ENCODE data around the gene NUMB. TPM values are rescaled to one million over a fixed set of nuclear protein-coding genes. Genes with fewer than 3 reads are reported as not detected.

Gene NUMB
- total RNA-seq, 1 experiment from 2014 or later, result 46.5 TPM

GRCh38 chr14:73467800-73468199, 9.5 kb upstream of the NUMB start:
- no peak overlapping the region for H3K4me3 Mint-ChIP-seq
- peaks cover 12 to 13% of the 10 kb centered on the region in 2 experiments for H3K4me1 Mint-ChIP-seq
- no peak overlapping the region for H3K9ac ChIP-seq (ENCODE audit: extremely low read depth, insufficient read length, low read length)
- H2BK120ac ChIP-seq (ENCODE audit: low read depth, low read length, poor library complexity, severe bottlenecking), result no peak overlapping the region
- no peak overlapping the region for H3K27ac Mint-ChIP-seq
- no peak overlapping the region for H2BK20ac ChIP-seq (ENCODE audit: low read depth, low read length, poor library complexity, severe bottlenecking)
- no peak overlapping the region for H3K4ac ChIP-seq (ENCODE audit: low read depth, low read length)
- H3T11ph ChIP-seq (ENCODE audit: low read length), result no peak overlapping the region
- no peaks in the 10 kb centered on the region for H3K79me2 ChIP-seq (ENCODE audit: insufficient read depth, low read length)
- no peak for TF ChIP-seq CTCF (conservative IDR thresholded peaks at IDR 0.05)
- H3K27ac ChIP-seq (ENCODE audit: insufficient read length, low read depth, low read length), result no peak overlapping the region
- no peak overlapping the region for H2BK12ac ChIP-seq (ENCODE audit: insufficient read length, low read depth, low read length)
- H3K27me3 ChIP-seq (ENCODE audit: insufficient read depth, low read length), result no peaks in the 10 kb centered on the region
- no peaks in the 10 kb centered on the region for H3K23me2 ChIP-seq (ENCODE audit: insufficient read length, low read depth, low read length, poor library complexity, severe bottlenecking)
- no peaks in the 10 kb centered on the region for H3K9me3 ChIP-seq (ENCODE audit: control insufficient read depth, low read depth, low read length)
- no peak overlapping the region for H3K56ac ChIP-seq (ENCODE audit: insufficient read length, low read depth, low read length)
- H3K79me1 ChIP-seq (ENCODE audit: insufficient read depth, low read depth, low read length, poor library complexity, severe bottlenecking), result no peaks in the 10 kb centered on the region
- H3K18ac ChIP-seq (ENCODE audit: insufficient read length, low read depth, low read length), result no peak overlapping the region
- H2BK5ac ChIP-seq (ENCODE audit: insufficient read length, low read length), result no peak overlapping the region
- H3K4me2 ChIP-seq (ENCODE audit: insufficient read depth, insufficient read length, low read length), result no peak overlapping the region
- no peak overlapping the region for H3K14ac ChIP-seq (ENCODE audit: insufficient read depth, low read length)
- H3K23ac ChIP-seq (ENCODE audit: insufficient read length, low read depth, low read length), result no peak overlapping the region
- no peaks in the 10 kb centered on the region for H3K27me3 Mint-ChIP-seq (ENCODE audit: low read depth)
- H2AFZ ChIP-seq (ENCODE audit: low read length), result no peak overlapping the region
- no peaks in the 10 kb centered on the region for H3K36me3 Mint-ChIP-seq (ENCODE audit: insufficient read depth in 1 of 3, low read depth in 3 of 3)
- no peaks in the 10 kb centered on the region for H3K4me1 ChIP-seq (ENCODE audit: insufficient read depth, low read length)
- no peaks in the 10 kb centered on the region for H4K20me1 ChIP-seq (ENCODE audit: control insufficient read depth, insufficient read depth, insufficient read length)
- H4K8ac ChIP-seq (replicated peaks; ENCODE audit: insufficient read length, low read depth, low read length), result no peak overlapping the region
- no peak overlapping the region for H2AK5ac ChIP-seq (ENCODE audit: insufficient read length, low read length)
- H3K9me3 Mint-ChIP-seq, result no peaks in the 10 kb centered on the region
- H2BK15ac ChIP-seq (ENCODE audit: low read depth, low read length), result no peak overlapping the region
- no CpG with 5 or more reads among the region's 4 CpGs for WGBS (ENCODE audit: extremely low coverage, insufficient read length, low lambda C conversion rate)
- no peak overlapping the region for H4K91ac ChIP-seq (ENCODE audit: insufficient read length, low read depth, low read length)
- no peak overlapping the region for H4K5ac ChIP-seq (ENCODE audit: insufficient read length, low read depth, low read length)
- DNase-seq, result no peak
